Measurements from ENCODE around the gene DYNLRB1.

DYNLRB1 gene

GRCh38 chr20:34541264-34541901, 25.2 kb downstream of the DYNLRB1 start:
- Histone ChIP-seq H3K4me3 (ENCODE audit: insufficient read depth, low read depth, low read length, poor library complexity, severe bottlenecking) (no peak overlapping the region), H3K4me1 (ENCODE audit: control insufficient read depth, insufficient read depth, low read length, poor library complexity, severe bottlenecking) (peaks cover 22% of the 10 kb centered on the region), H3K27me3 (replicated peaks; ENCODE audit: control insufficient read depth, insufficient read depth, low read length, poor library complexity, severe bottlenecking) (no peaks in the 10 kb centered on the region), H3K9me3 (ENCODE audit: control insufficient read depth, low read length) (no peaks in the 10 kb centered on the region), H3K27ac (ENCODE audit: insufficient read depth, low read length, poor library complexity, severe bottlenecking) (peak overlapping the region; percentile 69), H3K36me3 (ENCODE audit: control insufficient read depth, insufficient read depth, low read length) (peaks cover 18% of the 10 kb centered on the region)
- DNase-seq = peak in 2 of 3 donors; percentile 34 to 37

- no peak for DNase-seq
- H3K27ac ChIP-seq (ENCODE audit: insufficient read depth, low read length, poor library complexity, severe bottlenecking) = peak overlapping the region; percentile 69
- peaks cover 18% of the 10 kb centered on the region for H3K36me3 ChIP-seq (ENCODE audit: control insufficient read depth, insufficient read depth, low read length)
- H3K9me3 ChIP-seq (ENCODE audit: control insufficient read depth, low read length) = no peaks in the 10 kb centered on the region
- H3K4me1 ChIP-seq (ENCODE audit: control insufficient read depth, insufficient read depth, low read length, poor library complexity, severe bottlenecking) = peaks cover 22% of the 10 kb centered on the region
- no peak overlapping the region for H3K4me3 ChIP-seq (ENCODE audit: insufficient read depth, low read depth, low read length, poor library complexity, severe bottlenecking)
- no peaks in the 10 kb centered on the region for H3K27me3 ChIP-seq (replicated peaks; ENCODE audit: control insufficient read depth, insufficient read depth, low read length, poor library complexity, severe bottlenecking)
Observed at GRCh38 chr20:34541917-34542316, 25.7 kb downstream of the DYNLRB1 start.

- DNase-seq = no peak
- H3K4me1 ChIP-seq (ENCODE audit: control insufficient read depth, insufficient read depth, low read length, poor library complexity, severe bottlenecking) = peaks cover 22% of the 10 kb centered on the region
- H3K27ac ChIP-seq (ENCODE audit: insufficient read depth, low read length, poor library complexity, severe bottlenecking) = peak overlapping the region; percentile 69
- H3K36me3 ChIP-seq (ENCODE audit: control insufficient read depth, insufficient read depth, low read length) = peaks cover 13% of the 10 kb centered on the region
- no peak overlapping the region for H3K4me3 ChIP-seq (ENCODE audit: insufficient read depth, low read depth, low read length, poor library complexity, severe bottlenecking)
- H3K9me3 ChIP-seq (ENCODE audit: control insufficient read depth, low read length) = no peaks in the 10 kb centered on the region
- H3K27me3 ChIP-seq (replicated peaks; ENCODE audit: control insufficient read depth, insufficient read depth, low read length, poor library complexity, severe bottlenecking) = no peaks in the 10 kb centered on the region
Observed at GRCh38 chr20:34542439-34542838, 26.2 kb downstream of the DYNLRB1 start.

GRCh38 chr20:34543463-34544056, 27.3 kb downstream of the DYNLRB1 start:
- Histone ChIP-seq H3K27me3 (replicated peaks; ENCODE audit: control insufficient read depth, insufficient read depth, low read length, poor library complexity, severe bottlenecking) (no peaks in the 10 kb centered on the region), H3K27ac (ENCODE audit: insufficient read depth, low read length, poor library complexity, severe bottlenecking) (no peak overlapping the region), H3K4me1 (ENCODE audit: control insufficient read depth, insufficient read depth, low read length, poor library complexity, severe bottlenecking) (peaks cover 22% of the 10 kb centered on the region), H3K4me3 (ENCODE audit: insufficient read depth, low read depth, low read length, poor library complexity, severe bottlenecking) (no peak overlapping the region), H3K36me3 (ENCODE audit: control insufficient read depth, insufficient read depth, low read length) (peaks cover 8% of the 10 kb centered on the region), H3K9me3 (ENCODE audit: control insufficient read depth, low read length) (no peaks in the 10 kb centered on the region)
- no peak for DNase-seq

GRCh38 chr20:34544109-34544796, 28.0 kb downstream of the DYNLRB1 start:
- peaks cover 22% of the 10 kb centered on the region for H3K4me1 ChIP-seq (ENCODE audit: control insufficient read depth, insufficient read depth, low read length, poor library complexity, severe bottlenecking)
- no peaks in the 10 kb centered on the region for H3K27me3 ChIP-seq (replicated peaks; ENCODE audit: control insufficient read depth, insufficient read depth, low read length, poor library complexity, severe bottlenecking)
- peaks cover 8% of the 10 kb centered on the region for H3K36me3 ChIP-seq (ENCODE audit: control insufficient read depth, insufficient read depth, low read length)
- DNase-seq = no peak
- no peak overlapping the region for H3K27ac ChIP-seq (ENCODE audit: insufficient read depth, low read length, poor library complexity, severe bottlenecking)
- H3K4me3 ChIP-seq (ENCODE audit: insufficient read depth, low read depth, low read length, poor library complexity, severe bottlenecking) = no peak overlapping the region
- H3K9me3 ChIP-seq (ENCODE audit: control insufficient read depth, low read length) = no peaks in the 10 kb centered on the region

- DNase-seq = no peak
- Histone ChIP-seq H3K9me3 (ENCODE audit: control insufficient read depth, low read length) (no peaks in the 10 kb centered on the region), H3K27me3 (replicated peaks; ENCODE audit: control insufficient read depth, insufficient read depth, low read length, poor library complexity, severe bottlenecking) (no peaks in the 10 kb centered on the region), H3K27ac (ENCODE audit: insufficient read depth, low read length, poor library complexity, severe bottlenecking) (no peak overlapping the region), H3K4me3 (ENCODE audit: insufficient read depth, low read depth, low read length, poor library complexity, severe bottlenecking) (no peak overlapping the region), H3K4me1 (ENCODE audit: control insufficient read depth, insufficient read depth, low read length, poor library complexity, severe bottlenecking) (peaks cover 11% of the 10 kb centered on the region), H3K36me3 (ENCODE audit: control insufficient read depth, insufficient read depth, low read length) (no peaks in the 10 kb centered on the region)
Observed at GRCh38 chr20:34546751-34547181, 30.5 kb downstream of the DYNLRB1 start.

GRCh38 chr20:34547844-34548613, 31.8 kb downstream of the DYNLRB1 start:
- no peak for DNase-seq
- no peak overlapping the region for H3K27ac ChIP-seq (ENCODE audit: insufficient read depth, low read length, poor library complexity, severe bottlenecking)

GRCh38 chr20:34549291-34549928, 33.2 kb downstream of the DYNLRB1 start:
- H3K27ac ChIP-seq (ENCODE audit: insufficient read depth, low read length, poor library complexity, severe bottlenecking) = no peak overlapping the region
- H3K27me3 ChIP-seq (replicated peaks; ENCODE audit: control insufficient read depth, insufficient read depth, low read length, poor library complexity, severe bottlenecking) = no peaks in the 10 kb centered on the region
- no peaks in the 10 kb centered on the region for H3K9me3 ChIP-seq (ENCODE audit: control insufficient read depth, low read length)
- DNase-seq = no peak
- H3K36me3 ChIP-seq (ENCODE audit: control insufficient read depth, insufficient read depth, low read length) = no peaks in the 10 kb centered on the region
- no peak overlapping the region for H3K4me3 ChIP-seq (ENCODE audit: insufficient read depth, low read depth, low read length, poor library complexity, severe bottlenecking)
- peaks cover 3% of the 10 kb centered on the region for H3K4me1 ChIP-seq (ENCODE audit: control insufficient read depth, insufficient read depth, low read length, poor library complexity, severe bottlenecking)

More at GRCh38 chr20:34547844-34548613, 31.8 kb downstream of the DYNLRB1 start:
- H3K36me3 ChIP-seq (ENCODE audit: control insufficient read depth, insufficient read depth, low read length) = no peaks in the 10 kb centered on the region
- no peaks in the 10 kb centered on the region for H3K27me3 ChIP-seq (replicated peaks; ENCODE audit: control insufficient read depth, insufficient read depth, low read length, poor library complexity, severe bottlenecking)
- no peaks in the 10 kb centered on the region for H3K9me3 ChIP-seq (ENCODE audit: control insufficient read depth, low read length)
- no peak overlapping the region for H3K4me3 ChIP-seq (ENCODE audit: insufficient read depth, low read depth, low read length, poor library complexity, severe bottlenecking)
- H3K4me1 ChIP-seq (ENCODE audit: control insufficient read depth, insufficient read depth, low read length, poor library complexity, severe bottlenecking) = peaks cover 7% of the 10 kb centered on the region

- Histone ChIP-seq H3K36me3 (ENCODE audit: control insufficient read depth, insufficient read depth, low read length) (no peaks in the 10 kb centered on the region), H3K9me3 (ENCODE audit: control insufficient read depth, low read length) (no peaks in the 10 kb centered on the region), H3K4me3 (ENCODE audit: insufficient read depth, low read depth, low read length, poor library complexity, severe bottlenecking) (no peak overlapping the region), H3K4me1 (ENCODE audit: control insufficient read depth, insufficient read depth, low read length, poor library complexity, severe bottlenecking) (no peaks in the 10 kb centered on the region), H3K27me3 (replicated peaks; ENCODE audit: control insufficient read depth, insufficient read depth, low read length, poor library complexity, severe bottlenecking) (no peaks in the 10 kb centered on the region), H3K27ac (ENCODE audit: insufficient read depth, low read length, poor library complexity, severe bottlenecking) (no peak overlapping the region)
- no peak for DNase-seq
Observed at GRCh38 chr20:34549929-34550305, 33.7 kb downstream of the DYNLRB1 start.

Data from effector memory CD4-positive, alpha-beta T cell (primary cell).